ENCODE measurements around the gene TTYH3.

DNA sequence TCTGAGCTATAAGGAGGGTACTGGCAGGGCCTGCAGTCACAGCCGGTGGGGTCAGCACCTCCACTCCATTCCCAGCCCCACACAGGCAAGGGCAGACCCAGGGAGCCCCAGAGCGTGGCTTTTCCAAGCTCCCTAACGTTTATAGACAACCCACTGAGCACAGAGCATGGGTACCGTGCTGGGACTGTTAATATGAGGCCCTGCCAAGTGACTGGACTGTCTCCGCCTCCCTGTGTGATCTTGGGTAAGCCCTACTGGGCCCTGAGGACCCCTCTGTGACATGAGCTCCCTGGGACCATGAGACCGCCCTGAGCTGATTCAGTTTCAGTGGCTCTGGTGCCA lies 12.4 kb downstream of the TTYH3 start:
- no peak for TF ChIP-seq EZH2 (IDR thresholded peaks at IDR 0.05; ENCODE audit: borderline replicate concordance)
- TF ChIP-seq, protein P1, sequence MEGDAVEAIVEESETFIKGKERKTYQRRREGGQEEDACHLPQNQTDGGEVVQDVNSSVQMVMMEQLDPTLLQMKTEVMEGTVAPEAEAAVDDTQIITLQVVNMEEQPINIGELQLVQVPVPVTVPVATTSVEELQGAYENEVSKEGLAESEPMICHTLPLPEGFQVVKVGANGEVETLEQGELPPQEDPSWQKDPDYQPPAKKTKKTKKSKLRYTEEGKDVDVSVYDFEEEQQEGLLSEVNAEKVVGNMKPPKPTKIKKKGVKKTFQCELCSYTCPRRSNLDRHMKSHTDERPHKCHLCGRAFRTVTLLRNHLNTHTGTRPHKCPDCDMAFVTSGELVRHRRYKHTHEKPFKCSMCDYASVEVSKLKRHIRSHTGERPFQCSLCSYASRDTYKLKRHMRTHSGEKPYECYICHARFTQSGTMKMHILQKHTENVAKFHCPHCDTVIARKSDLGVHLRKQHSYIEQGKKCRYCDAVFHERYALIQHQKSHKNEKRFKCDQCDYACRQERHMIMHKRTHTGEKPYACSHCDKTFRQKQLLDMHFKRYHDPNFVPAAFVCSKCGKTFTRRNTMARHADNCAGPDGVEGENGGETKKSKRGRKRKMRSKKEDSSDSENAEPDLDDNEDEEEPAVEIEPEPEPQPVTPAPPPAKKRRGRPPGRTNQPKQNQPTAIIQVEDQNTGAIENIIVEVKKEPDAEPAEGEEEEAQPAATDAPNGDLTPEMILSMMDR (IDR thresholded peaks at IDR 0.05; ENCODE audit: poor library complexity), result no peak

Data from hepatocyte (in vitro differentiated cells).